ENCODE data around the gene ERVMER34-1.

- TF ChIP-seq CTCF (IDR thresholded peaks at IDR 0.05) = no peak
- TF ChIP-seq POLR2A (IDR thresholded peaks at IDR 0.05) = no peak
Measured at GRCh38 chr4:52760256-52760655, 9.0 kb upstream of the ERVMER34-1 start.

Measured in body of pancreas (tissue), 4 donors.